Skin of body (tissue), 3 donors: ENCODE data around the gene TTYH1. TPM values are rescaled to one million over a fixed set of nuclear protein-coding genes. Genes with fewer than 3 reads are reported as not detected.

Source experiments
- DNase-seq: peaks from one replicate; lab custom pipeline; 2025; lab: John Stamatoyannopoulos, UW
- small RNA-seq: library from RNA; depleted of rRNA; stranded (forward); fragments of <200 nt; gene quantifications from one replicate; pipeline ENCODE3, GENCODE V24; 2014; ENCODE audit warnings: low replicate concordance
- total RNA-seq: library from RNA; depleted of rRNA; stranded (reverse); fragments of >200 nt; gene quantifications from one replicate; pipeline ENCODE4 v1.2.3, GENCODE V29; 2014

Gene TTYH1
- total RNA-seq, 1 donor from 2014 or later: 9.2 TPM

- DNase-seq: no peak
Observed at GRCh38 chr19:54475706-54476105, 60.4 kb downstream of the TTYH1 start.

- DNase-seq: no peak
Observed at GRCh38 chr19:54477650-54478049, 62.4 kb downstream of the TTYH1 start.

- DNase-seq: no peak
Observed at GRCh38 chr19:54478677-54479266, 63.5 kb downstream of the TTYH1 start.

GRCh38 chr19:54480051-54480450, 64.8 kb downstream of the TTYH1 start:
- no peak for DNase-seq

- DNase-seq: no peak
Observed at GRCh38 chr19:54481326-54481930, 66.2 kb downstream of the TTYH1 start.

- no peak for DNase-seq
Observed at GRCh38 chr19:54482889-54483288, 67.6 kb downstream of the TTYH1 start.

GRCh38 chr19:54484451-54484850, 69.2 kb downstream of the TTYH1 start:
- DNase-seq: no peak

GRCh38 chr19:54485851-54486250, 70.6 kb downstream of the TTYH1 start:
- no peak for DNase-seq

Small RNA genes within 50 kb of the gene (small RNA-seq; reads per million reads assigned to genes)
- gene AC245884.3: not detected

Other genes with a start within 250 kb of the TTYH1 start
- gene TMC4, start 242.3 kb upstream of the TTYH1 start, total RNA-seq: 1.8 TPM
- gene MBOAT7, start 225.9 kb upstream of the TTYH1 start, total RNA-seq: 18.8 TPM
- 24.4 TPM for gene TSEN34, start 224.2 kb upstream of the TTYH1 start, total RNA-seq
- gene RPS9, start 214.6 kb upstream of the TTYH1 start, total RNA-seq: 3,109 TPM
- 4.2 TPM for gene LILRB3, start 192.5 kb upstream of the TTYH1 start, total RNA-seq
- 1.4 TPM for gene LILRA6, start 172.7 kb upstream of the TTYH1 start, total RNA-seq
- gene LILRB5, start 158.2 kb upstream of the TTYH1 start, total RNA-seq: 4.1 TPM
- gene LILRB2, start 134.4 kb upstream of the TTYH1 start, total RNA-seq: 1.5 TPM
- 3.9 TPM for gene LILRA5, start 102.3 kb upstream of the TTYH1 start, total RNA-seq
- gene LILRA4, start 76.3 kb upstream of the TTYH1 start, total RNA-seq: not detected
- 11.5 TPM for gene LAIR1, start 50.5 kb upstream of the TTYH1 start, total RNA-seq
- 48.5 TPM for gene LENG8, start 33.7 kb downstream of the TTYH1 start, total RNA-seq
- 1.7 TPM for gene LENG9, start 48.3 kb downstream of the TTYH1 start, total RNA-seq
- gene CDC42EP5, start 57.8 kb downstream of the TTYH1 start, total RNA-seq: 19.0 TPM
- not detected for gene LAIR2, start 87.4 kb downstream of the TTYH1 start, total RNA-seq
- gene LILRA2, start 158.3 kb downstream of the TTYH1 start, total RNA-seq: 1.1 TPM
- gene LILRA1, start 178.2 kb downstream of the TTYH1 start, total RNA-seq: not detected
- 0.49 TPM for gene LILRB1, start 215.0 kb downstream of the TTYH1 start, total RNA-seq
- 0.49 TPM for gene LILRB4, start 247.5 kb downstream of the TTYH1 start, total RNA-seq